Measurements from ENCODE around the gene MINAR1.

Gene MINAR1

DNA sequence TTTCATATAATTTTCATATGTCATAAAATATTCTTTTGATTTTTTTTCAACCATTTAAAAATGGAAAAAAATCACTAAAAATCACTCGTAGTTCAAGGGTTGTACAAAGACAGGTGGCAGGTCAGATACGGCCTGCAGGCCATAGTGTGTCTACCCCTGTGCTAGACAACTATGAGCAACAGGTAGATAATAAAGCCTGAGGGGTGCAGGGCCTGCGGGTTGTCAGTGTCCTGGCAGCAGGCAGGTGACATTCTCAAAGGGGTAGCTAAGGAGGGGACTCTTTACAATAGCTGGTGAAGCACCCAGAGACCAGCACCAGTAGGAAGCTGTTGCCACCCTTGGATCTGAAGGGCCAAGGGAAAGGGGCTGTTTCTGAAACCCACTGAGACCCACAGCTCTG, 34.4 kb downstream of the MINAR1 start:
- FAIRE-seq: no peak

DNA sequence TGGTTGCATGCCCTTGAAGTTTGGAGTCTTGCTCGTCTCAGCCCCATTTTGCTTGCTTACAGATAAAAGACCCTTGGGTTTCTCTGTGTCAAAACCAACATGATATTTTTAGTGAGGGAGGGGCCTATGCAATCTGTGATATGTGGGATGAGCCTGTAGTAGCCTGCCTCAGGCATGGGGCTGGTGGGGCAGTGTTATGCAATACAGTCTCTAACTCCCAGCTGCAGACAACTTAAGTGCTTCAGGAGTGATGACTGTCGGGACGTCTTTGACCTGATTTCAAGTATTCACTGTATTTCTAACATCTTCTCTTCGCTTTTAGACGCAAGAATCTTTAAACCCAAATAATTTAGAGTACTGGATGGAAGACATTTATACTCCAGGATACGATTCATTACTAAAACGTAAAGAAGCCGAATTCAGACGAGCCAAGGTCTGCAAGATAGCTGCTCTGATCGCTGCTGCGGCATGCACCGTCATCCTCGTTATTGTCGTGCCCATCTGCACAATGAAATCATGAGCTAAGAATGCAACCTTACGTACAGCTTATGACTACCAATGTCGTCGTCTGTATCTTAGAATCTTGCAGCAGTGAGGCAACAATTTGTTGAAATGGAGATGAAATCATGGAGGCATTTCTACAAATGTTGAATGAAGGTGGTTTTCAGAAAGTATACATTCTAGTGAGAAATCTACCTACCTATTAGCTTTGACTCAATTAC, 35.9 kb downstream of the MINAR1 start:
- no peak for FAIRE-seq

DNA sequence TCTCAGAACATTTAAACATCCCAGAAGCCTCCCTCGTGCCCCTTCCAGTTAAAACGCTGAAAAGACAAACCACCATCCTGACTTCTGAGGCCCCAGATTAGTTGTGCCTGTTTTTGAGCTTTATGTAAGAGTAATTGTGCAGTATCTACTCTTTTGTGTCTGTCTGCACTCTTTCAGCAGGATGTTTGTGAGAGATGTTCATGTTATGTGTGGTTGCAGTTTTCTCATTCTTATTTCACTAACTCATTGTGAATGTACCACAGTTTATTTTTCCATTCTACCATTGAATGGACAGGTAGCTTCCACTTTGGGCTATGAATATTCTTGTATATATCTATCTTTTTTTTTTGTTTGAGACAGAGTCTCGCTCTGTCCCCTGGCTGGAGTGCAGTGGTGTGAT, 40.3 kb downstream of the MINAR1 start:
- no peak for FAIRE-seq

DNA sequence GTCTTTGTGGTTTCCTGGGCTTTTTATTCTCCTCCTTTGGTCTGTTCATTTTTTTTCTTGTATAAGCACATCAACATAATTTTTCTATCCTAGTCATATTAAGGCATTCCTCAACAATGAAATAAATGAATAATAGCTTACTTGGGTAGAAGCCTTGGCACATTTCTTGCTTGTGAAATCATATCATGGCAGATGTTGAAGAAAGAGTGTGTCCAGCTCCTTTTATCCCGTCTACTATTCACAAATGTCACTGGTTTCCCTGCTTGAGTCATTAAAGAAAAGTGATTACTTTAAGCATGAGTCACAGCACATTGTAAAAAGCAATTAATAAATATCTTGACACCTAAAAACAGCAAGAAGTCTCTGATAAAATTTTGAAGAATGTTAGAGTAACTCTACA, 42.1 kb downstream of the MINAR1 start:
- no peak for FAIRE-seq

DNA sequence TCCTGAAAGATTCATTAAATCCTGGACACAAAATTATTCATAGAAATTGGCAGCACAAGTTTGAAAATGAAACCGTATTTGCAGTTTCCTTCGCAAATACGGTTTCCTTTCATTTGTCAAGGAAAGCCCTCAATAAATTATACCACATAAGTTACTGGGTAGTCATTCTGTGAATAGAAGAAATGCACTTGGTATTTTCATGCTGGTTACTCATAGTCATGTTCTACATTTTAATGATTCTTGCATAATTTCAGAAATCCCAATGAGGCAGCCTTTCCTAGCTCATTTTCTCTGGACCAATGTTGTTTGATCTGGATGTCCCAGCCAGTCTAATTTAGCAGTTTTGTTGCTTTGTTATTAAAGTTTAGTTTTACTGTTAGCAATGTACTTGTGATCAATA, 43.2 kb downstream of the MINAR1 start:
- no peak for FAIRE-seq

DNA sequence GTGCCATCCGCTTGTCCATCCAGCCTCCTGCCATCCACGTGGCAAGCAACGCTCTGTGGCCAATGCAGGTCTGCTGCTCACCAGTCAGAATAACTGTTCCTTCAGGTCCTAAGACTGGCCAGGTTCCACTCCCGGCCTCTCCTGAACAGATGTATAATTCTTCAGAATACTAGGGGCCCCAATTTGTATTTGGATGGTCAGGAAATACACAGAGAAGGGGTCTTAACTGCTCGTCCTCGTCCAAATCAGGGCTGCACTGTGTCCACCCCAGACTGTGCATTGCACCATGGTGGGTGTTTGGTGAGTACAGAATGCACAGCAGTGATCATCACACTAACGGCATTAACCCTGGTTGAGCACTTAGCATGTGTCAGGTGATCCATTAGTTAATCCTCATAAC, 46.0 kb downstream of the MINAR1 start:
- FAIRE-seq: no peak

DNA sequence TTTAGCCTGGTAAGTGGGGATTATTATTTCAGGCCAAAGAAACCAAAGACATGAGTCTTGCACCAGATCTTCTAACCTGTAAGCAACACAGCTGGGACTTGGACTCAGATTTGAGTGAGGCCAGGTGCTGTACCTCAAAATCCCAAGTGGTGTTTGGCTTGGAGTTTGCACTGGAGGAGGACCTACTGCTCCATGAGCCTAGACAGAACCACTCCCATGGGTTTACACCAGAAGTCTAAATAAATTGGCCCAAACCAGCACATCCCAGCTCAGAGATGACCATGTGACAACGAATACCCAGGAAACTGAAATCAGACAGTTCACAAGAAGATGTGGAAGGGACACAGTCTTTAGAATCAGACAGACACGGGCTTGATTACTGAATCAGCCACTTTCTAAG, 47.5 kb downstream of the MINAR1 start:
- no peak for FAIRE-seq

DNA sequence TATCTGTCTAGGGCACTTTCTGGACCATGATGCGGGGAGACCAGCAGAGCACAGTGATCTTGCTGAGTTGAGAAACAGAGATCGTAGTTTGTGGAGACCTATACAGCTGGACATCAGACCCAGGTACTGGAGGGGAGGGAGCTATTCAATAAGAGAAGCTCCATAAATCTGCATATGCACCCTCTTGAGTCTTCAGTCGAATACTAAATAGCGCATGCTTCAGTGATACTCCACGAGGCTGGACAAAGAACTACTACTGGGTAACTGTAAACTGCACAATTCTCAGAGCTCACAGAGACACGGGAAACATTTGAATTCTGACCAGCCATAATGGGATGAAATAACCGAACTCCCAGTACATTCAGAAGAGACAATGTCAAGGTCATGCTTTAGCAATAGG, 49.7 kb downstream of the MINAR1 start:
- no peak for FAIRE-seq
